NB4 (cell line): ENCODE data around the gene ENO2.
A peak's percentile ranks its signal among the peaks of the same experiment; 100 is the strongest.

Experiments used
- DNase-seq: peaks from one replicate; pipeline ENCODE4 v3.0.0; 2010; ENCODE audit warnings: low read depth
- H3K4me3 ChIP-seq: one replicate; pipeline ENCODE4 v1.5.1; 2011; ENCODE audit warnings: mild to moderate bottlenecking, low read depth, low read length, moderate library complexity
- CTCF ChIP-seq: IDR thresholded peaks from one replicate; pipeline ENCODE4 v1.5.1; 2012; ENCODE audit warnings: low read depth, low read length
- MAX ChIP-seq: IDR thresholded peaks from 2 replicates; pipeline ENCODE4 v1.6.1; 2011; ENCODE audit warnings: low read depth, low read length
- MYC ChIP-seq: IDR thresholded peaks from 2 replicates; pipeline ENCODE4 v1.6.1; 2011; ENCODE audit warnings: low read depth, low read length
- POLR2A ChIP-seq: IDR thresholded peaks from 2 replicates; pipeline ENCODE4 v1.6.1; 2011; ENCODE audit warnings: mild to moderate bottlenecking; ENCODE audit not compliant: insufficient read length; ENCODE audit errors: extremely low read depth

The ENO2 gene

GRCh38 chr12:6936194-6936635, 21.8 kb downstream of the ENO2 start:
- TF ChIP-seq MAX: no peak
- TF ChIP-seq POLR2A: no peak
- TF ChIP-seq CTCF: no peak
- TF ChIP-seq MYC: no peak
- peak overlapping the region; percentile 76 for H3K4me3 ChIP-seq

GRCh38 chr12:6936636-6937480, 22.5 kb downstream of the ENO2 start:
- TF ChIP-seq MYC (no peak), CTCF (peak; percentile 3), MAX (peak; percentile 6; the same call in 1 of the 2 replicates), POLR2A (peak; percentile 16)
- H3K4me3 ChIP-seq: peak overlapping the region; percentile 76
- DNase-seq: peak; percentile 59

More at GRCh38 chr12:6936194-6936635, 21.8 kb downstream of the ENO2 start:
- no peak for DNase-seq

- DNase-seq: peak; percentile 95
- TF ChIP-seq MYC (peak; percentile 87), MAX (peak; percentile 90), POLR2A (peak; percentile 92), CTCF (peak; percentile 76)
- H3K4me3 ChIP-seq: peak overlapping the region; percentile 76
These were observed 23.3 kb downstream of the ENO2 start for GRCh38 chr12:6937481-6938352.

- no peak for DNase-seq
- TF ChIP-seq MAX (no peak), POLR2A (no peak), CTCF (no peak), MYC (no peak)
- peak overlapping the region; percentile 53 for H3K4me3 ChIP-seq
These were observed 24.2 kb downstream of the ENO2 start for GRCh38 chr12:6938353-6939190.

- no peak for DNase-seq
- TF ChIP-seq MYC (no peak), CTCF (no peak)
These were observed 24.8 kb downstream of the ENO2 start for GRCh38 chr12:6939191-6939540.

More at GRCh38 chr12:6939191-6939540, 24.8 kb downstream of the ENO2 start:
- H3K4me3 ChIP-seq: no peak overlapping the region
